CD4-positive, alpha-beta T cell treated with Interleukin-12 subunit alpha and Interleukin-12 subunit beta, for 1 hour (primary cell): ENCODE results near the gene CEACAM20.
"Not testable (repeated sequence)": the region's sequence is repeated elsewhere in the genome, so short reads cannot be mapped to it uniquely, and the experiment has no call there.

Experiments used
- DNase-seq: peaks from one replicate; pipeline ENCODE4 v3.0.0-alpha.2; 2020

Gene CEACAM20

DNA sequence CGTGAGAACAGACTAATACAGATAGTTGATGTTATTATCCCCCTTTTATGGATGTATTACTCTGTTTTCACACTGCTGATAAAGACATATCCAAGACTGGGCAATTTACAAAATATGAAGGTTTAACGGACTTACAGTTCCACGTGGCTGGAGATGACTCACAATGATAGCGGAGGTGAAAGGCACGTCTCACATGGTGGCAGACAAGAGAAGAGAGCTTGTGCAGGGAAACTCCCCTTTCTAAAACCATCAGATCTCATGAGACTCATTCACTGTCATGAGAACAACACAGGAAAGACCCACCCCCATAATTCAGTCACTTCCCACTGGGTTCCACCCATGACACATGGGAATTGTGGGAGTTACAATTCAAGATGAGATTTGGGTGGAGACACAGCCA is 60.7 kb downstream of the CEACAM20 start:
- not testable (repeated sequence) for DNase-seq

DNA sequence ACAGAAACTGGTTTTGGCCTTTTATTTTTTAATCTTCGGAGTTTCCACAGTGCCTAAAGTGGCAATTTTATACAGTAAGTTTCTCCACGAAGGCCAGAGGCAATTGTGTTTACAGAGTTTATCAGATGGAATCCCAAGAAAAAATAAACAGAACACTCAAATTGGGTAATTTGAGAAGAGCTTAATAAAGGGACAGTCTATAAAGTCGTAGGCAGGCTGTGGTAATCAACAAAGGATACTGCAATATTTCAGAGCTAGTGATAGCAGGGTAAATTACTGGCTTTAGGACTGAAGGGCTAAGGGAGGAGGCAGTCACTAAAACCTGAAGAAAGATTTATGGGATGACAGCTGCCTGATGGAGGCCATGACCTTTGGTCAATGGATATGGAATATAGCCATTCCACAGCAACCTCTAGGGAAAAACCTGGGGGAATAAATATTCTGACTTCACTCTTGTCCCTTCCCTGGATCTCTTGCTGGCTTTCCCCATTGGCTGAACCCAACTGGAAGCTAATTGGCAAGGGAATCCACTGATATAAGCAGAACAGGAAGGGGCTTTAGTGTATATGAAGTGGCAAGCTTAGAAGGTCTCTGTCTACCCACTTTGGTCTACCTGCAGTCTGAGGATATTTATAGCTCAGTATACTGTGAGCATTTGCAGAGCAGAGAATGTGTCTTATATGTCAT is 66.7 kb downstream of the CEACAM20 start:
- not testable (repeated sequence) for DNase-seq
